HEK293 (cell line): ENCODE data around the gene TMEM141.

ENCODE experiments used
- REST ChIP-seq: fragments of 450-650 bp; formaldehyde crosslinking; IDR thresholded peaks from 2 replicates; pipeline ENCODE4 v1.5.1; 2016; ENCODE audit warnings: missing biosample characterization, missing genetic modification characterization
- SETDB1 ChIP-seq: IDR thresholded peaks from one replicate; pipeline ENCODE4 v1.6.1; 2017; ENCODE audit warnings: mild to moderate bottlenecking, low read length, moderate library complexity, mixed read lengths; ENCODE audit not compliant: insufficient read length
- ZBTB1 ChIP-seq: fragments of 450-650 bp; formaldehyde crosslinking; IDR thresholded peaks from 2 replicates; pipeline ENCODE4 v1.5.1; 2016; ENCODE audit warnings: missing biosample characterization, missing genetic modification characterization
- ZNF335 ChIP-seq: fragments of 450-650 bp; formaldehyde crosslinking; conservative IDR thresholded peaks from 2 replicates; pipeline ENCODE4 v1.5.1; 2016; ENCODE audit warnings: missing biosample characterization, missing genetic modification characterization
- ZNF423 ChIP-seq: fragments of 450-650 bp; formaldehyde crosslinking; IDR thresholded peaks from 2 replicates; pipeline ENCODE4 v1.5.1; 2016; ENCODE audit warnings: missing biosample characterization, missing genetic modification characterization
- ZNF747 ChIP-seq: fragments of 450-650 bp; formaldehyde crosslinking; IDR thresholded peaks from 2 replicates; pipeline ENCODE4 v1.5.1; 2016; ENCODE audit warnings: missing biosample characterization, missing genetic modification characterization
- TF ChIP-seq, protein P1 (sequence below): fragments of 450-650 bp; formaldehyde crosslinking; IDR thresholded peaks from 2 replicates; pipeline ENCODE4 v1.5.1; 2016; ENCODE audit warnings: missing biosample characterization, missing genetic modification characterization

DNA sequence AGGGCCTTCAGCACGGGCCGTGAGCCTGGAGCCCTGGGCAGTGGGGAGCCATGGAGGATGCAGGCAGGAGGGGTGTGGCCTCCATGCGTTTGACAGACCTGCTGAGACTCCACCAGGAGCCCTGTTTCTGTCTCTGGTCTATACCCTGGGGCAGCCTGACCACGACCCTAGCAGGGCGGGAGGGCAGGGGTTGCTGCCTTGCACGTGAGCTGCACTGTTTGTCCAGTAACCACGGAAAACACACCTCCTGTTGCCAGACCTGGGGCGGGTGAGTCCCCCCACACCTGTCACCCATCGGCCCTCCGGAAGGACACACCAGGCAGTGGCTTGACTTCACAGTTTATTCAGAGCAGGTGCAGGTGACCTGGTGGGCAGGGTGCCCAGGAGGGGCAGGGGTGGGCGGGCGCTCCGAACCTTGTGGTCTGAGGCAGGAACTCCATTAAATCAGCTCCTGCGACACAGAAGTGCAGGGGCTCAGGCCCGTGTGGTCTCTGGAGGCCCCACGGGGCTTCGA lies 37.0 kb upstream of the TMEM141 start:
- TF ChIP-seq ZBTB1 (tag by site-specific recombination) (no peak), ZNF423 (tag by site-specific recombination) (no peak), ZNF747 (tag by site-specific recombination) (no peak), REST (tag by site-specific recombination) (no peak), SETDB1 (no peak), ZNF335 (tag by site-specific recombination) (no peak)
- TF ChIP-seq, protein P1, sequence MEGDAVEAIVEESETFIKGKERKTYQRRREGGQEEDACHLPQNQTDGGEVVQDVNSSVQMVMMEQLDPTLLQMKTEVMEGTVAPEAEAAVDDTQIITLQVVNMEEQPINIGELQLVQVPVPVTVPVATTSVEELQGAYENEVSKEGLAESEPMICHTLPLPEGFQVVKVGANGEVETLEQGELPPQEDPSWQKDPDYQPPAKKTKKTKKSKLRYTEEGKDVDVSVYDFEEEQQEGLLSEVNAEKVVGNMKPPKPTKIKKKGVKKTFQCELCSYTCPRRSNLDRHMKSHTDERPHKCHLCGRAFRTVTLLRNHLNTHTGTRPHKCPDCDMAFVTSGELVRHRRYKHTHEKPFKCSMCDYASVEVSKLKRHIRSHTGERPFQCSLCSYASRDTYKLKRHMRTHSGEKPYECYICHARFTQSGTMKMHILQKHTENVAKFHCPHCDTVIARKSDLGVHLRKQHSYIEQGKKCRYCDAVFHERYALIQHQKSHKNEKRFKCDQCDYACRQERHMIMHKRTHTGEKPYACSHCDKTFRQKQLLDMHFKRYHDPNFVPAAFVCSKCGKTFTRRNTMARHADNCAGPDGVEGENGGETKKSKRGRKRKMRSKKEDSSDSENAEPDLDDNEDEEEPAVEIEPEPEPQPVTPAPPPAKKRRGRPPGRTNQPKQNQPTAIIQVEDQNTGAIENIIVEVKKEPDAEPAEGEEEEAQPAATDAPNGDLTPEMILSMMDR (tag by site-specific recombination), result no peak
